Hepatocyte (in vitro differentiated cells): ENCODE data around the gene BHLHE23. TPM values are rescaled to one million over a fixed set of nuclear protein-coding genes. Genes with fewer than 3 reads are reported as not detected.

Experiments
- DNase-seq: peaks from one replicate; pipeline ENCODE4 v3.0.0-alpha.2; 2016; ENCODE audit warnings: low spot score
- H2AFZ ChIP-seq: fragments of 200-600 bp; sonication (generic); 2 replicates; pipeline ENCODE4 v1.6.0; 2016; ENCODE audit warnings: antibody characterized with exemption, mild to moderate bottlenecking
- H3K27ac ChIP-seq: fragments of 200-600 bp; sonication (generic); 2 replicates; pipeline ENCODE4 v1.5.1; 2016; ENCODE audit warnings: mild to moderate bottlenecking
- H3K27me3 ChIP-seq: fragments of 200-600 bp; sonication (generic); 2 replicates; pipeline ENCODE4 v1.6.1; 2016
- H3K36me3 ChIP-seq: fragments of 200-600 bp; sonication (generic); replicated peaks from 2 replicates; pipeline ENCODE4 v1.5.1; 2016; ENCODE audit warnings: low read depth; ENCODE audit not compliant: insufficient read depth
- H3K4me1 ChIP-seq: fragments of 200-600 bp; sonication (generic); 2 replicates; pipeline ENCODE4 v1.5.1; 2016; ENCODE audit warnings: mild to moderate bottlenecking, moderate library complexity; ENCODE audit not compliant: insufficient read depth
- H3K4me2 ChIP-seq: fragments of 200-600 bp; sonication (generic); 2 replicates; pipeline ENCODE4 v1.6.0; 2016
- H3K4me3 ChIP-seq: fragments of 200-600 bp; sonication (generic); 2 replicates; pipeline ENCODE4 v1.5.1; 2016; ENCODE audit warnings: mild to moderate bottlenecking
- H3K79me2 ChIP-seq: fragments of 200-600 bp; sonication (generic); 2 replicates; pipeline ENCODE4 v1.6.0; 2017; ENCODE audit warnings: mild to moderate bottlenecking
- H3K9me2 ChIP-seq: fragments of 200-600 bp; sonication (generic); replicated peaks from 2 replicates; pipeline ENCODE4 v1.6.0; 2017; ENCODE audit warnings: mild to moderate bottlenecking; ENCODE audit not compliant: insufficient read depth
- H3K9me3 ChIP-seq: fragments of 200-600 bp; sonication (generic); 2 replicates; pipeline ENCODE4 v1.5.1; 2016; ENCODE audit warnings: low read depth, mild to moderate bottlenecking
- H4K20me1 ChIP-seq: fragments of 200-600 bp; sonication (generic); 2 replicates; pipeline ENCODE4 v1.6.0; 2016; ENCODE audit warnings: mild to moderate bottlenecking; ENCODE audit not compliant: insufficient read depth, poor library complexity, severe bottlenecking
- EZH2 ChIP-seq: fragments of 200-600 bp; sonication (generic); IDR thresholded peaks from 2 replicates; pipeline ENCODE4 v1.6.1; 2016; ENCODE audit warnings: antibody characterized with exemption, mild to moderate bottlenecking, borderline replicate concordance
- EZH2phosphoT487 ChIP-seq: fragments of 200-600 bp; sonication (generic); IDR thresholded peaks from one replicate; pipeline ENCODE4 v1.6.1; 2018; ENCODE audit warnings: antibody characterized with exemption, mild to moderate bottlenecking, low read depth, moderate library complexity; ENCODE audit not compliant: unreplicated experiment, severe bottlenecking
- WGBS: methylation state at CpG from one replicate; pipeline ENCODE4 v1.1.6; 2016; ENCODE audit warnings: low lambda C conversion rate; ENCODE audit errors: missing lambda C conversion rate; 5-methylcytosine and 5-hydroxymethylcytosine counted together
- polyA plus RNA-seq: library from polyadenylated mRNA; unstranded; fragments of >200 nt; fragmentation: Nextera tagmentation; extraction: Ambion mirVana; gene quantifications from 2 replicates; pipeline ENCODE4 v1.2.1, GENCODE V29; 2016
- total RNA-seq: library from RNA; depleted of rRNA; stranded (reverse); fragments of >200 nt; gene quantifications from 2 replicates; pipeline ENCODE4 v1.2.3, GENCODE V29; 2014
- TF ChIP-seq, protein P1 (sequence below): fragments of 200-600 bp; sonication (generic); IDR thresholded peaks from 2 replicates; pipeline ENCODE4 v1.5.1; 2016; ENCODE audit warnings: antibody characterized with exemption, mild to moderate bottlenecking; ENCODE audit not compliant: poor library complexity

The BHLHE23 gene
- total and polyA plus RNA-seq, 2 experiments from 2014 or later = not detected

DNA sequence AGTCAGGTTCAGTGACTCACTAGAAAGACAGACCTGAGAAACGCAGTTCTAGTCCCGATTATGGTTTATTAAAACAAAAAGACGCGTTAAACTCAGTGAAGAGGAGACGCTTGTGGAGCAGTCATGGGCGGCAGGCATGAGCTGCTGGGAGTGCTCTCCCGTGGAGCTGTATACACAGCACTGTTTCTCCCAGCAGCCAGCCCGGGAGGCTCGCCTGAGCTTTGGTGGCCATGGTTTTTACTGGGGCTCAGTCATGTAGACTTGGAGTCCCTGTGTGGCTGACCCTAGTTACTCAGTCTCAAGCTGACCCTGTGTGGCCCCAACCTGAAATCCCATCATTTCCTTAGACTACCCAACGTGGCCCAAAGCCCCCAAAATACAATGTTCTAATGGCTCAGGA, 41.2 kb upstream of the BHLHE23 start:
- Histone ChIP-seq H3K4me1 (no peaks in the 10 kb centered on the region), H3K36me3 (no peaks in the 10 kb centered on the region), H3K9me2 (no peaks in the 10 kb centered on the region), H3K4me2 (no peak overlapping the region), H3K9me3 (no peaks in the 10 kb centered on the region), H4K20me1 (no peaks in the 10 kb centered on the region), H3K27me3 (no peaks in the 10 kb centered on the region), H3K27ac (no peak overlapping the region), H3K79me2 (no peaks in the 10 kb centered on the region), H3K4me3 (no peak overlapping the region), H2AFZ (no peak overlapping the region)
- 91% methylated on average over 10 of the region's 10 CpGs for WGBS
- no peak for TF ChIP-seq EZH2
- DNase-seq = no peak

DNA sequence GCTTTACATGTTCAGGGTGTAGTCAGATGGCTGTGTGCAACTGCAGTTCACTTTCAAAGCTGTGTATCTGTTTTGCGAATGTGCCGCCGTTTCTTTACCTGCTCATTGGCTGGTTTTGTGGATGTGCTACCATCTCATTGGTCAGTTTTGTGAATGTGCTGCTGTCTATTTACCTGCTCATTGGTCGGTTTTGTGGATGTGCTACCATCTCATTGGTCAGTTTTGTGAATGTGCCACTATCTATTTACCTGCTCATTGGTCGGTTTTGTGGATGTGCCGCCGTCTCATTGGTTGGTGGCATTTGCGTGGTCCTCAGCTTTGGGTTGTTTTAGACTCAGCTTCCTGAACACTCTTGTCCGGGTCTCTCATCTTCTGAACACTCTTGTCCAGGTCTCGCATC, 40.5 kb upstream of the BHLHE23 start:
- TF ChIP-seq, protein P1, sequence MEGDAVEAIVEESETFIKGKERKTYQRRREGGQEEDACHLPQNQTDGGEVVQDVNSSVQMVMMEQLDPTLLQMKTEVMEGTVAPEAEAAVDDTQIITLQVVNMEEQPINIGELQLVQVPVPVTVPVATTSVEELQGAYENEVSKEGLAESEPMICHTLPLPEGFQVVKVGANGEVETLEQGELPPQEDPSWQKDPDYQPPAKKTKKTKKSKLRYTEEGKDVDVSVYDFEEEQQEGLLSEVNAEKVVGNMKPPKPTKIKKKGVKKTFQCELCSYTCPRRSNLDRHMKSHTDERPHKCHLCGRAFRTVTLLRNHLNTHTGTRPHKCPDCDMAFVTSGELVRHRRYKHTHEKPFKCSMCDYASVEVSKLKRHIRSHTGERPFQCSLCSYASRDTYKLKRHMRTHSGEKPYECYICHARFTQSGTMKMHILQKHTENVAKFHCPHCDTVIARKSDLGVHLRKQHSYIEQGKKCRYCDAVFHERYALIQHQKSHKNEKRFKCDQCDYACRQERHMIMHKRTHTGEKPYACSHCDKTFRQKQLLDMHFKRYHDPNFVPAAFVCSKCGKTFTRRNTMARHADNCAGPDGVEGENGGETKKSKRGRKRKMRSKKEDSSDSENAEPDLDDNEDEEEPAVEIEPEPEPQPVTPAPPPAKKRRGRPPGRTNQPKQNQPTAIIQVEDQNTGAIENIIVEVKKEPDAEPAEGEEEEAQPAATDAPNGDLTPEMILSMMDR = no peak
- no peak for TF ChIP-seq EZH2
- no peak for TF ChIP-seq EZH2phosphoT487
- Histone ChIP-seq H3K4me1 (no peaks in the 10 kb centered on the region), H3K9me3 (no peaks in the 10 kb centered on the region), H3K9me2 (no peaks in the 10 kb centered on the region), H3K79me2 (no peaks in the 10 kb centered on the region), H3K27ac (no peak overlapping the region), H3K4me3 (no peak overlapping the region), H3K36me3 (no peaks in the 10 kb centered on the region), H3K4me2 (no peak overlapping the region), H4K20me1 (no peaks in the 10 kb centered on the region), H3K27me3 (no peaks in the 10 kb centered on the region), H2AFZ (no peak overlapping the region)
- WGBS = 95% methylated on average over 10 of the region's 10 CpGs
- DNase-seq = no peak

DNA sequence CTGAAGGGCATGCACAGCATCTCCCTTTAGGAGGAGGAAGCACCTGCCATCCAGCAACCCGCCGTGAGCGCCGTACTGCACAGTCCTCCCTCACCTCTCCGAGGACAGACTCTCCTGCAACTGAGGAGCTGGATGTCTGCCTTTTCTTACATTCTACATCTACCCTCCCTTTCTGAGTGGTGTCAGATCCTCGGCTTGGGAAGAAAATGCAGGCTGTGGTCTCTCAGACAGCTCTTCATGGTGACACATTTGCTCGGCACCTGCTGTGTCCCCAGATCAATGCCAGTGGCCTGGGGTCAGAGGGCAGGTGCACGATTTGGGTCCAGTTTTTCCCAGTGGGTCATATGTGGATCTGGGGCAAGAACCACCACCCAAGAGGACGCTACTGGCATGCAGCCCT, 40.1 kb upstream of the BHLHE23 start:
- Histone ChIP-seq H2AFZ (no peak overlapping the region), H3K4me2 (no peak overlapping the region), H3K27me3 (peaks cover under 1% of the 10 kb centered on the region), H3K36me3 (no peaks in the 10 kb centered on the region), H3K79me2 (no peaks in the 10 kb centered on the region), H3K27ac (no peak overlapping the region), H3K9me2 (no peaks in the 10 kb centered on the region), H3K9me3 (no peaks in the 10 kb centered on the region), H3K4me3 (no peak overlapping the region), H4K20me1 (no peaks in the 10 kb centered on the region), H3K4me1 (no peaks in the 10 kb centered on the region)
- no peak for DNase-seq
- 91% methylated on average over 9 of the region's 9 CpGs for WGBS
- TF ChIP-seq EZH2phosphoT487 (no peak), EZH2 (no peak)
- TF ChIP-seq, protein P1 = no peak

DNA sequence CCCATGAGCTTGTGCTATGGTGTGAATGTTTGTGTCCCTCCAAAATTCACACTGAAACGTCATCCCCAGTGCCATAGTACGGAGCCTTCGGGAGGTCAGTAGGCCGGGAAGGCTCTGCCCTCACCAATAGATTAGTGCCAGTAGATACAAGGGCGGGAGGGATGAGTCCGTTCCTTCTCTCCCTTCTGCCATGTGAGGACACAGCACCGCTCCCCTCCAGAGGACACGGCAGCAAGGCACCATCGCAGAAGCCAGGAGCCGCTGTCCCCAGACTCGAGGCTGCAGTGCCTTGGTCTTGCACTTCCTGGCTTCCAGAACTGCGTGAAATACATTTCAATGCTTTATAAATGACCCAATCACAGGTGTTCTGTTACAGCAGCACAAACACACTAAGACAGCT, 39.2 kb upstream of the BHLHE23 start:
- H3K9me2 ChIP-seq = no peaks in the 10 kb centered on the region
- H3K27me3 ChIP-seq = peaks cover 8% of the 10 kb centered on the region
- no peaks in the 10 kb centered on the region for H3K36me3 ChIP-seq
- 88% methylated on average over 12 of the region's 12 CpGs for WGBS
- no peak overlapping the region for H3K4me3 ChIP-seq
- no peaks in the 10 kb centered on the region for H4K20me1 ChIP-seq
- no peak overlapping the region for H3K27ac ChIP-seq
- H3K4me2 ChIP-seq = no peak overlapping the region
- no peaks in the 10 kb centered on the region for H3K9me3 ChIP-seq
- no peaks in the 10 kb centered on the region for H3K79me2 ChIP-seq
- TF ChIP-seq EZH2 (no peak), EZH2phosphoT487 (no peak)
- TF ChIP-seq, protein P1 = no peak
- H3K4me1 ChIP-seq = no peaks in the 10 kb centered on the region
- H2AFZ ChIP-seq = no peak overlapping the region
- no peak for DNase-seq
